ENCODE measurements around the gene SRGAP2C.
"Not testable (repeated sequence)": the region's sequence is repeated elsewhere in the genome, so short reads cannot be mapped to it uniquely, and the experiment has no call there.

DNA sequence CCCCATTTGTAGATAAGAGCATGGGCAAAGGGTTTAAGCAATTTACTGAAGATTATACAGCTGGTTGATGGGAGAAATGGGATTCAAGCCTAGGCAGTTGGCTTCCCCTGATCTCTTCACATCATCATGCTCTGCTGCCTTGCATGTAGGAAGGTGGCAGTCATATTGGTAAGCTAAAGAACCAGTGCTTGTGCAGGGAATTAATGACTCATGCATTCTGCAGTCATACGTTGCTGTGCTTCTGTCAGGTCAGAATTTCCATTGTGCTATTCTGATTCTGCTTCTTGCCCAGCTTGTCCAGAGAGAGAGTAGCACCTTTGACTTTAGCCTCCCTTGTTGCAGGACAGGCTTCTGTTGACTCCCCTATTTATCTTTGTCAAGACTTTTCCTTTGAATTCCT, 153.2 kb downstream of the SRGAP2C start:
- not testable (repeated sequence) for TF ChIP-seq TAF1 (conservative IDR thresholded peaks at IDR 0.05); RAD21 (IDR thresholded peaks at IDR 0.05); JUND (IDR thresholded peaks at IDR 0.05); RXRA (IDR thresholded peaks at IDR 0.05); GABPA (IDR thresholded peaks at IDR 0.05 in 1 of 2, conservative IDR thresholded peaks at IDR 0.05 in 1 of 2); EGR1 (IDR thresholded peaks at IDR 0.05; ENCODE audit: low read depth in 2 of 2); SP1 (IDR thresholded peaks at IDR 0.05); HNF4G (IDR thresholded peaks at IDR 0.05)
- TF ChIP-seq, protein P1, sequence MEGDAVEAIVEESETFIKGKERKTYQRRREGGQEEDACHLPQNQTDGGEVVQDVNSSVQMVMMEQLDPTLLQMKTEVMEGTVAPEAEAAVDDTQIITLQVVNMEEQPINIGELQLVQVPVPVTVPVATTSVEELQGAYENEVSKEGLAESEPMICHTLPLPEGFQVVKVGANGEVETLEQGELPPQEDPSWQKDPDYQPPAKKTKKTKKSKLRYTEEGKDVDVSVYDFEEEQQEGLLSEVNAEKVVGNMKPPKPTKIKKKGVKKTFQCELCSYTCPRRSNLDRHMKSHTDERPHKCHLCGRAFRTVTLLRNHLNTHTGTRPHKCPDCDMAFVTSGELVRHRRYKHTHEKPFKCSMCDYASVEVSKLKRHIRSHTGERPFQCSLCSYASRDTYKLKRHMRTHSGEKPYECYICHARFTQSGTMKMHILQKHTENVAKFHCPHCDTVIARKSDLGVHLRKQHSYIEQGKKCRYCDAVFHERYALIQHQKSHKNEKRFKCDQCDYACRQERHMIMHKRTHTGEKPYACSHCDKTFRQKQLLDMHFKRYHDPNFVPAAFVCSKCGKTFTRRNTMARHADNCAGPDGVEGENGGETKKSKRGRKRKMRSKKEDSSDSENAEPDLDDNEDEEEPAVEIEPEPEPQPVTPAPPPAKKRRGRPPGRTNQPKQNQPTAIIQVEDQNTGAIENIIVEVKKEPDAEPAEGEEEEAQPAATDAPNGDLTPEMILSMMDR (IDR thresholded peaks at IDR 0.05; ENCODE audit: low read depth, low read length, missing input control): not testable (repeated sequence)
- TF ChIP-seq, protein P2, sequence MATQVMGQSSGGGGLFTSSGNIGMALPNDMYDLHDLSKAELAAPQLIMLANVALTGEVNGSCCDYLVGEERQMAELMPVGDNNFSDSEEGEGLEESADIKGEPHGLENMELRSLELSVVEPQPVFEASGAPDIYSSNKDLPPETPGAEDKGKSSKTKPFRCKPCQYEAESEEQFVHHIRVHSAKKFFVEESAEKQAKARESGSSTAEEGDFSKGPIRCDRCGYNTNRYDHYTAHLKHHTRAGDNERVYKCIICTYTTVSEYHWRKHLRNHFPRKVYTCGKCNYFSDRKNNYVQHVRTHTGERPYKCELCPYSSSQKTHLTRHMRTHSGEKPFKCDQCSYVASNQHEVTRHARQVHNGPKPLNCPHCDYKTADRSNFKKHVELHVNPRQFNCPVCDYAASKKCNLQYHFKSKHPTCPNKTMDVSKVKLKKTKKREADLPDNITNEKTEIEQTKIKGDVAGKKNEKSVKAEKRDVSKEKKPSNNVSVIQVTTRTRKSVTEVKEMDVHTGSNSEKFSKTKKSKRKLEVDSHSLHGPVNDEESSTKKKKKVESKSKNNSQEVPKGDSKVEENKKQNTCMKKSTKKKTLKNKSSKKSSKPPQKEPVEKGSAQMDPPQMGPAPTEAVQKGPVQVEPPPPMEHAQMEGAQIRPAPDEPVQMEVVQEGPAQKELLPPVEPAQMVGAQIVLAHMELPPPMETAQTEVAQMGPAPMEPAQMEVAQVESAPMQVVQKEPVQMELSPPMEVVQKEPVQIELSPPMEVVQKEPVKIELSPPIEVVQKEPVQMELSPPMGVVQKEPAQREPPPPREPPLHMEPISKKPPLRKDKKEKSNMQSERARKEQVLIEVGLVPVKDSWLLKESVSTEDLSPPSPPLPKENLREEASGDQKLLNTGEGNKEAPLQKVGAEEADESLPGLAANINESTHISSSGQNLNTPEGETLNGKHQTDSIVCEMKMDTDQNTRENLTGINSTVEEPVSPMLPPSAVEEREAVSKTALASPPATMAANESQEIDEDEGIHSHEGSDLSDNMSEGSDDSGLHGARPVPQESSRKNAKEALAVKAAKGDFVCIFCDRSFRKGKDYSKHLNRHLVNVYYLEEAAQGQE (IDR thresholded peaks at IDR 0.05): not testable (repeated sequence)
- TF ChIP-seq, protein P3, sequence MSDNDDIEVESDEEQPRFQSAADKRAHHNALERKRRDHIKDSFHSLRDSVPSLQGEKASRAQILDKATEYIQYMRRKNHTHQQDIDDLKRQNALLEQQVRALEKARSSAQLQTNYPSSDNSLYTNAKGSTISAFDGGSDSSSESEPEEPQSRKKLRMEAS (IDR thresholded peaks at IDR 0.05): not testable (repeated sequence)
